ENCODE measurements around the gene LMNA. TPM values are rescaled to one million over a fixed set of nuclear protein-coding genes. Genes with fewer than 3 reads are reported as not detected.
"Not testable (repeated sequence)": the region's sequence is repeated elsewhere in the genome, so short reads cannot be mapped to it uniquely, and the experiment has no call there.

The LMNA gene
- total RNA-seq, 1 experiment from 2014 or later = 499 TPM

DNA sequence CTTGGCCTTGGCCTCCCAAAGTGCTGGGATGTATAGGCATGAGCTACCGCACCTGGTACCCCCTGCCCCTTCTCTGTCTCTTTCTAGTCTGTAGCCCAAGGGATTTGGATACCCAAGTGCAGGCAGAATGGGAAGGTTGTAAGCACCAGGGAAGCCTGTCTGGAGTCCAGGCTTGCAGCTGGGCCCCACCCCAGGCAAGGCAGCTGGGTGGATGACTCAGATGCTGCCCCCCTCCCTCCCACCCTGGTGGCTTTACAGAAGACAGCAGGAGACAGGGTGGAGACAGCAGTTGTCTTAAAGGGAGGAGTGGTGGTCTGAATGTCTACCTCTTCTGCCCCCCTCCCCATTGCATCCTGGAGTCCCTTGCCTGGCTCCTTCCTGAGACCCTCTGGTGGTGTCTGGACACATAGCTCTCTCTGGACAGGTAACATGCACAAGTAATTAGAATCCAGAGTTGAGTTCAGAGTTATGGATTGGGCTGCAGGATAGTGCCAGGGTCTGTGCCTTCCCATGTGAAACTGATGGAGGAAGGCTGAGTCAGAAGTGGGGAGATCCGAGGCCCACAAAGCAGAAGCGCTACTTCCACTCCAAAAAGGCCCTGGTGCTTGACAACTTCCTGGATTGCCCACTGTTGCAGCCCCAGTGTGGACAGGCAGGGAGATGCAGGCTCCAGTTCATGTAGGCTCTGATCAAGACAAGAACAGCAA, 5.1 kb downstream of the LMNA start:
- peaks cover 98% of the 10 kb centered on the region for H3K36me3 Mint-ChIP-seq (ENCODE audit: insufficient read depth, unreplicated experiment)
- intact Hi-C loops (cut with micrococcal nuclease; ENCODE audit: unreplicated experiment) = no loop called here
- CTCF ChIA-PET = interaction anchor here (1.3 to 4.6 kb wide), 4 partner anchors 11 to 94 kb away, joined by 3 to 32 read pairs (median 14); partner anchors contain the start of gene PMF1
- TF ChIP-seq, protein P1, sequence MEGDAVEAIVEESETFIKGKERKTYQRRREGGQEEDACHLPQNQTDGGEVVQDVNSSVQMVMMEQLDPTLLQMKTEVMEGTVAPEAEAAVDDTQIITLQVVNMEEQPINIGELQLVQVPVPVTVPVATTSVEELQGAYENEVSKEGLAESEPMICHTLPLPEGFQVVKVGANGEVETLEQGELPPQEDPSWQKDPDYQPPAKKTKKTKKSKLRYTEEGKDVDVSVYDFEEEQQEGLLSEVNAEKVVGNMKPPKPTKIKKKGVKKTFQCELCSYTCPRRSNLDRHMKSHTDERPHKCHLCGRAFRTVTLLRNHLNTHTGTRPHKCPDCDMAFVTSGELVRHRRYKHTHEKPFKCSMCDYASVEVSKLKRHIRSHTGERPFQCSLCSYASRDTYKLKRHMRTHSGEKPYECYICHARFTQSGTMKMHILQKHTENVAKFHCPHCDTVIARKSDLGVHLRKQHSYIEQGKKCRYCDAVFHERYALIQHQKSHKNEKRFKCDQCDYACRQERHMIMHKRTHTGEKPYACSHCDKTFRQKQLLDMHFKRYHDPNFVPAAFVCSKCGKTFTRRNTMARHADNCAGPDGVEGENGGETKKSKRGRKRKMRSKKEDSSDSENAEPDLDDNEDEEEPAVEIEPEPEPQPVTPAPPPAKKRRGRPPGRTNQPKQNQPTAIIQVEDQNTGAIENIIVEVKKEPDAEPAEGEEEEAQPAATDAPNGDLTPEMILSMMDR (IDR thresholded peaks at IDR 0.05; ENCODE audit: unreplicated experiment) = no peak
- no peaks in the 10 kb centered on the region for H3K9me3 Mint-ChIP-seq (ENCODE audit: low read depth, unreplicated experiment)
- H3K27ac Mint-ChIP-seq (ENCODE audit: unreplicated experiment) = peak overlapping the region; percentile 60
- peaks cover 72% of the 10 kb centered on the region for H3K4me1 Mint-ChIP-seq (ENCODE audit: low read depth, unreplicated experiment)
- H3K27me3 Mint-ChIP-seq (ENCODE audit: unreplicated experiment) = no peaks in the 10 kb centered on the region
- H3K4me3 Mint-ChIP-seq (ENCODE audit: low read depth, unreplicated experiment) = peak overlapping the region; percentile 82
- DNase-seq = peak; percentile 56
- BruUV-seq (replicated peaks) = no TSS peak

DNA sequence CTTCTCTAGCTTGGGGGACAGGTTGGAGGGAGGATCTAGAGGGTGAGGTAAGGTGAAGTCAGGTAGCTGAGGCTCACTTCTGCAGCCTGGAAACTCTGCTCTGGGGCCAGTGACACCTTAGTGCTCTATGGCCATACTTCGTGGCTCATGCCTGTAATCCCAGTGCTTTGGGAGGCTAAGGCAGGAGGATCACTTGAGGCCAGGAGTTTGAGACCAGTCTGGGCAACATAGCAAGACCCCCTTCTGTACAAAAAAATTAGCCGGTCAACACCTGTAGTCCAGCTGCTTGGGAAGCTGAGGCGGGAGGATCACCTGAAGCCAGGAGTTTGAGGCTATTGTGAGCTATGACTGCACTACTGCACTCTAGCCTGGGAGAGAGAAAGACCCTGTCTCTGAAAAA, 5.8 kb downstream of the LMNA start:
- intact Hi-C loops (cut with micrococcal nuclease; ENCODE audit: unreplicated experiment) = no loop called here
- no TSS peak for BruUV-seq (replicated peaks)
- Mint-ChIP-seq H3K4me1 (ENCODE audit: low read depth, unreplicated experiment) (peaks cover 78% of the 10 kb centered on the region), H3K4me3 (ENCODE audit: low read depth, unreplicated experiment) (peak overlapping the region; percentile 82), H3K36me3 (ENCODE audit: insufficient read depth, unreplicated experiment) (peaks cover 98% of the 10 kb centered on the region), H3K9me3 (ENCODE audit: low read depth, unreplicated experiment) (no peaks in the 10 kb centered on the region), H3K27ac (ENCODE audit: unreplicated experiment) (peak overlapping the region; percentile 60), H3K27me3 (ENCODE audit: unreplicated experiment) (no peaks in the 10 kb centered on the region)
- TF ChIP-seq, protein P1 (IDR thresholded peaks at IDR 0.05; ENCODE audit: unreplicated experiment) = no peak
- CTCF ChIA-PET = interaction anchor here (1.3 to 4.6 kb wide), 4 partner anchors 10 to 93 kb away, joined by 3 to 32 read pairs (median 14); partner anchors contain the start of gene PMF1
- DNase-seq = no peak

DNA sequence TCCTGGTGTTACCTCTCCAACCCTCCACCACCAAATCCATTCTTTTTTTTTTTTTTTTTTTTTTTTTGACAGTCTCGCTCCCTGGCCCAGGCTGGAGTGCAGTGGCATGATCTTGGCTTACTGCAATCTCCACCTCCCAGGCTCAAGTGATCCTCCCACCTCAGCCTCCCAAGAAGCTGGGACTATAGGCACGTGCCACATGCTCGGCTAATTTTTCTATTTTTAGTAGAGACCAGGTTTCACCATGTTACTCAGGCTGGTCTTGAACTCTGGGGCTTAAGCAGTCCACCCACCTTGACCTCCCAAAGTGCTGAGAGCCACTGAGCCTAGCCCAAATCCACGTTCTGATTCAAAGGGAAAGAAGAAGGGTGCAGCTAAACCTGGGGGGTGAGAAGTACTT, 6.5 kb downstream of the LMNA start:
- DNase-seq; BruUV-seq (replicated peaks); H3K9me3 Mint-ChIP-seq (ENCODE audit: low read depth, unreplicated experiment); intact Hi-C loops (cut with micrococcal nuclease; ENCODE audit: unreplicated experiment); H3K27me3 Mint-ChIP-seq (ENCODE audit: unreplicated experiment): not testable (repeated sequence)
- peaks cover 84% of the 10 kb centered on the region for H3K4me1 Mint-ChIP-seq (ENCODE audit: low read depth, unreplicated experiment)
- H3K36me3 Mint-ChIP-seq (ENCODE audit: insufficient read depth, unreplicated experiment) = peaks cover 98% of the 10 kb centered on the region
- H3K4me3 Mint-ChIP-seq (ENCODE audit: low read depth, unreplicated experiment) = peak overlapping the region; percentile 82
- peak overlapping the region; percentile 99 for H3K27ac Mint-ChIP-seq (ENCODE audit: unreplicated experiment)
- CTCF ChIA-PET = interaction anchor here (0.7 to 4.6 kb wide), 5 partner anchors 9 to 92 kb away, joined by 3 to 32 read pairs (median 7); partner anchors contain the start of gene PMF1

GRCh38 chr1:156121457-156121856, 6.9 kb downstream of the LMNA start:
- Mint-ChIP-seq H3K27ac (ENCODE audit: unreplicated experiment) (peak overlapping the region; percentile 99), H3K4me1 (ENCODE audit: low read depth, unreplicated experiment) (peaks cover 89% of the 10 kb centered on the region), H3K9me3 (ENCODE audit: low read depth, unreplicated experiment) (no peaks in the 10 kb centered on the region), H3K27me3 (ENCODE audit: unreplicated experiment) (no peaks in the 10 kb centered on the region), H3K4me3 (ENCODE audit: low read depth, unreplicated experiment) (peak overlapping the region; percentile 82), H3K36me3 (ENCODE audit: insufficient read depth, unreplicated experiment) (peaks cover 98% of the 10 kb centered on the region)
- intact Hi-C loops (cut with micrococcal nuclease; ENCODE audit: unreplicated experiment) = no loop called here
- no peak for DNase-seq
- no TSS peak for BruUV-seq (replicated peaks)
- CTCF ChIA-PET = interaction anchor here (0.7 to 4.6 kb wide), 5 partner anchors 9 to 91 kb away, joined by 3 to 32 read pairs (median 7); partner anchors contain the start of gene PMF1
- TF ChIP-seq, protein P1 (IDR thresholded peaks at IDR 0.05; ENCODE audit: unreplicated experiment) = no peak

GRCh38 chr1:156122086-156122485, 7.6 kb downstream of the LMNA start:
- intact Hi-C loops (cut with micrococcal nuclease; ENCODE audit: unreplicated experiment) = no loop called here
- Mint-ChIP-seq H3K9me3 (ENCODE audit: low read depth, unreplicated experiment) (no peaks in the 10 kb centered on the region), H3K27me3 (ENCODE audit: unreplicated experiment) (no peaks in the 10 kb centered on the region), H3K4me1 (ENCODE audit: low read depth, unreplicated experiment) (peaks cover 94% of the 10 kb centered on the region), H3K36me3 (ENCODE audit: insufficient read depth, unreplicated experiment) (peaks cover 98% of the 10 kb centered on the region), H3K27ac (ENCODE audit: unreplicated experiment) (peak overlapping the region; percentile 99), H3K4me3 (ENCODE audit: low read depth, unreplicated experiment) (peak overlapping the region; percentile 82)
- CTCF ChIA-PET = interaction anchor here (1.3 to 11.1 kb wide), 2 partner anchors 24 to 103 kb away, joined by 5 to 356 read pairs; no protein-coding TSS in a partner anchor
- no peak for DNase-seq
- no TSS peak for BruUV-seq (replicated peaks)
- TF ChIP-seq, protein P1 (IDR thresholded peaks at IDR 0.05; ENCODE audit: unreplicated experiment) = no peak
